HepG2 (cell line): ENCODE measurements around the gene GABRP. TPM values are rescaled to one million over a fixed set of nuclear protein-coding genes. Genes with fewer than 3 reads are reported as not detected.

ENCODE experiments used
- ATAC-seq: fragments of 200-7000 bp; cut with Tn5 transposase; 3 replicates; pipeline ENCODE4 v1.9.1; 2020; ENCODE audit warnings: mild to moderate bottlenecking, moderate library complexity
- BruUV-seq: library from RNA; stranded (reverse); fragments of 400-500 nt; replicated peaks from 2 replicates; lab custom pipeline; 2021; lab: Mats Ljungman, UMichigan
- CTCF ChIA-PET: fragments of 300-600 bp; formaldehyde crosslinking; extraction: SDS; loops from one replicate; lab custom pipeline; 2021; ENCODE audit warnings: low total read pairs, inconsistent platforms, low intra/inter-chr PET ratio; lab: Yijun Ruan, JAX
- POLR2A ChIA-PET: fragments of 350-600 bp; sonication (Branson Sonifier 250); formaldehyde crosslinking; loops from one replicate; lab custom pipeline; 2020; ENCODE audit warnings: antibody characterized with exemption, inconsistent platforms; lab: Yijun Ruan, JAX
- DNase-seq: peaks from one replicate; pipeline ENCODE4 v3.0.0-alpha.2; 2015; ENCODE audit warnings: low spot score
- FAIRE-seq: peaks from 3 replicates; lab custom pipeline; 2011; peaks lifted over from hg19 to GRCh38; lab: Jason Lieb, UNC
- H2AFZ ChIP-seq: one replicate; pipeline ENCODE4 v1.6.1; 2011; ENCODE audit warnings: low read length, inconsistent platforms
- H3K27ac ChIP-seq: fragments of 300-600 bp; 3 replicates; pipeline ENCODE4 v1.8.0; 2011; ENCODE audit warnings: mixed run types, mild to moderate bottlenecking, mixed read lengths, low read length, inconsistent platforms; ENCODE audit not compliant: insufficient read depth; ENCODE audit errors: extremely low read length
- H3K27me3 ChIP-seq, 2 experiments: fragments of 200-600 bp in 1 of 2; 2 replicates in 1 of 2; 3 replicates in 1 of 2; pipeline versions ENCODE4 v1.6.0 to v1.8.0; 2011; ENCODE audit warnings: low read length in 2 of 2, mild to moderate bottlenecking in 2 of 2, moderate library complexity in 2 of 2, inconsistent platforms in 1 of 2; ENCODE audit not compliant: insufficient read depth in 2 of 2, control insufficient read depth in 1 of 2
- H3K36me3 ChIP-seq, 2 experiments: fragments of 200-600 bp in 1 of 2; replicated peaks in 1 of 2; 2 replicates in 1 of 2; 3 replicates in 1 of 2; pipeline versions ENCODE4 v1.5.1 to v1.8.0; 2011; ENCODE audit warnings: low read length in 2 of 2, inconsistent platforms in 1 of 2; ENCODE audit not compliant: insufficient read depth in 2 of 2, control insufficient read depth in 1 of 2
- H3K4me1 ChIP-seq: 2 replicates; pipeline ENCODE4 v1.5.1; 2012; ENCODE audit warnings: low read length, inconsistent platforms; ENCODE audit not compliant: insufficient read depth
- H3K4me2 ChIP-seq: 2 replicates; pipeline ENCODE4 v1.6.0; 2011; ENCODE audit warnings: low read depth, low read length, inconsistent platforms
- H3K4me3 ChIP-seq, 3 experiments: fragments of 200-600 bp in 1 of 3; sonication (generic), shearing (Covaris generic) in 1 of 3; replicated peaks in 1 of 3; 2 replicates each; pipeline ENCODE4 v1.5.1; 2011 to 2016; ENCODE audit warnings: low read length in 3 of 3, inconsistent platforms in 2 of 3, low read depth in 2 of 3, mild to moderate bottlenecking in 2 of 3, control low read depth in 1 of 3, mixed read lengths in 1 of 3; ENCODE audit not compliant: insufficient read depth in 1 of 3
- H3K79me2 ChIP-seq: one replicate; pipeline ENCODE4 v1.6.1; 2011; ENCODE audit warnings: low read length, inconsistent platforms; ENCODE audit not compliant: insufficient read depth
- H3K9ac ChIP-seq: 2 replicates; pipeline ENCODE4 v1.6.0; 2011; ENCODE audit warnings: mild to moderate bottlenecking, low read depth, low read length, inconsistent platforms; ENCODE audit not compliant: insufficient read depth
- H3K9me3 ChIP-seq: 2 replicates; pipeline ENCODE4 v1.5.1; 2012; ENCODE audit warnings: mild to moderate bottlenecking, low read length
- H4K20me1 ChIP-seq: 2 replicates; pipeline ENCODE4 v1.6.0; 2011; ENCODE audit warnings: inconsistent platforms, mild to moderate bottlenecking, low read length, moderate library complexity; ENCODE audit not compliant: insufficient read depth
- AHR ChIP-seq: IDR thresholded peaks from 2 replicates; pipeline ENCODE4 v1.6.1; 2018; ENCODE audit warnings: missing genetic modification reagents, missing compliant biosample characterization
- GMEB1 ChIP-seq: sonication (generic); formaldehyde crosslinking; IDR thresholded peaks from 2 replicates; pipeline ENCODE4 v1.5.1; 2020; ENCODE audit warnings: missing genetic modification reagents, mild to moderate bottlenecking, borderline replicate concordance
- SAP130 ChIP-seq: IDR thresholded peaks from 2 replicates; pipeline ENCODE4 v1.6.1; 2016; ENCODE audit warnings: low read depth
- STAG1 ChIP-seq: sonication (generic); formaldehyde crosslinking; IDR thresholded peaks from 2 replicates; pipeline ENCODE4 v1.4.0; 2020; ENCODE audit warnings: missing genetic modification reagents
- ZFP82 ChIP-seq: sonication (generic); formaldehyde crosslinking; IDR thresholded peaks from 2 replicates; pipeline ENCODE4 v1.5.1; 2020; ENCODE audit warnings: mild to moderate bottlenecking, missing genetic modification reagents, borderline replicate concordance
- ZIK1 ChIP-seq: sonication (generic); formaldehyde crosslinking; IDR thresholded peaks from 2 replicates; pipeline ENCODE4 v1.5.0; 2020; ENCODE audit warnings: mild to moderate bottlenecking, low read depth, missing genetic modification reagents, borderline replicate concordance
- ZNF777 ChIP-seq: sonication (generic); formaldehyde crosslinking; IDR thresholded peaks from 2 replicates; pipeline ENCODE4 v1.4.0; 2020; ENCODE audit warnings: missing genetic modification reagents
- whole genome bisulfite sequencing: methylation state at CpG from one replicate; pipeline ENCODE4 v1.1.6; 2017; ENCODE audit warnings: low lambda C conversion rate; 5-methylcytosine and 5-hydroxymethylcytosine counted together
- in situ Hi-C: cut with HindIII; loops from 2 replicates; pipeline ENCODE4 v1.10.0; 2017; ENCODE audit warnings: low pct_unique_long_range_greater_than_20kb; ENCODE audit not compliant: extremely low pct_ligation_motif_present
- intact Hi-C: fragments of 100-400 bp; cut with micrococcal nuclease; formaldehyde crosslinking; loops from one replicate; pipeline ENCODE4 v1.10.0; 2022; ENCODE audit not compliant: unreplicated experiment
- polyA plus RNA-seq, 8 experiments: library from polyadenylated mRNA; depleted of rRNA in 3 of 8; stranded (reverse) in 7 of 8; unstranded in 1 of 8; fragments of >200 nt; fragmentation: Illumina TruSeq in 4 of 8; extraction: Trizol in 4 of 8; gene quantifications; 2 replicates each; pipeline versions ENCODE4 v1.2.1 to v1.2.3, GENCODE V29; 2011 to 2016; ENCODE audit warnings: low read depth in 4 of 8, missing spikeins in 1 of 8, mixed read lengths in 1 of 8; ENCODE audit not compliant: insufficient read depth in 1 of 8
- total RNA-seq, 5 experiments: library from RNA; depleted of rRNA; stranded (reverse); fragments of >200 nt; fragmentation: Illumina TruSeq; extraction: Trizol; gene quantifications; 2 replicates each; pipeline ENCODE4 v1.2.3, GENCODE V29; 2016; ENCODE audit warnings: low read depth in 1 of 5

Gene GABRP
- total and polyA plus RNA-seq, 2 of the 13 experiments (the other 11 are each of a cell fraction or from before 2014, with no cell fraction given) = not detected

DNA sequence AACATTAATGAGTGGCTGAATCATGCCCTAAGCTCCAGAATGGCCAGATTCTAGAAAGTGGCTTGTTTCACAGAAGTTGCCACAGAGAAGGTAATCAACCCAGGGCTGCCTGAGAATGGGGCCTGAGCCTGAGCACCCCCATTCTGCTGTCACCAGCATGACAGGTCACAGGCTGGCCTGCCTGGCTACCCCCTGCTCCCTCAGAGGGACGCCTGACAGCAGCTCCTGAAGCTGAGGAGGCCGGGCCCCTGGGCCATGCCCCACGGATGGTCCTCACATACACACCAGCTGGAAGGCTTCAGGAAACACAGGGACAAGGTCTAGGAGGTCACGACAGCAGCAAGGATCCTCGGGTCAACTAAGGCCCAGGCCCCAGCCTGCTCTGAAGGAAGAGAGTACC is 3.7 kb downstream of the GABRP start:
- ChIA-PET POLR2A (no interaction called here), CTCF (no interaction called here)
- in situ Hi-C loops = no loop called here
- no CpG with 5 or more reads among the region's 5 CpGs for WGBS
- Histone ChIP-seq H3K36me3 (no peaks in the 10 kb centered on the region), H3K27ac (no peak overlapping the region), H2AFZ (no peak overlapping the region)
- no peak for ATAC-seq
- TF ChIP-seq GMEB1 (CRISPR knock-in tag) (no peak), STAG1 (CRISPR knock-in tag) (no peak), ZNF777 (no peak), SAP130 (CRISPR knock-in tag) (no peak), ZIK1 (CRISPR knock-in tag) (no peak), ZFP82 (CRISPR knock-in tag) (no peak), AHR (CRISPR knock-in tag) (no peak)
- TF ChIP-seq, all 625 proteins: peak for 0
- DNase-seq (no peak), FAIRE-seq (no peak)
- intact Hi-C loops = loop anchor here (1.0 kb wide), 1 partner anchor 43 kb away; no protein-coding TSS in a partner anchor
- H3K4me2 ChIP-seq = no peak overlapping the region
- H4K20me1 ChIP-seq = no peaks in the 10 kb centered on the region
- no peaks in the 10 kb centered on the region for H3K79me2 ChIP-seq
- peaks cover 0 to 1% of the 10 kb centered on the region in 2 experiments; a peak in 2 of 5 replicates for H3K27me3 ChIP-seq
- no TSS peak for BruUV-seq
- no peaks in the 10 kb centered on the region for H3K9me3 ChIP-seq
- no peak overlapping the region for H3K4me3 ChIP-seq
- no peak overlapping the region for H3K9ac ChIP-seq
- H3K4me1 ChIP-seq = no peaks in the 10 kb centered on the region
